ENCODE data around the gene MKLN1. TPM values are rescaled to one million over a fixed set of nuclear protein-coding genes. Genes with fewer than 3 reads are reported as not detected.

Gene MKLN1
- total and polyA plus RNA-seq, 4 donors = 7.1 to 48.4 (median 25.5) TPM

DNA sequence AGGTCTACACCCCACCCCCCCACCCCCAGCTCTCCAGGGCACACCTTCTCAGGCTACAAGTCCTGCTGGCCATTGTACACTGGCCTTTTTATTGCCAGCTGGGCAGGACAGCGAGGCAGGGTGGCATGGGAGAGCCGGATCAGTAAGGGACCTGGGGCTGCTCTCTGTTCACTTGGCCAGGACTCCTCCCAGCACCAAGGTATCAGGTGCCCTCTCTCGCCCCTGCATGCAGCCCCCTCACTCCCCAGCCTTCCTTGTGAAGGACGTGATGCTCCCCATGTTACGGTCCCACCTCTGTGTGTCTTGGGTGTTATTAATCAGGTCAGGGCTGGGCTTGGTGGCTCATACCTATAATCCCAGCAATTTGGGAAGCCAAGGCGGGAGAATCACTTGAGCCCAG, 202.5 kb downstream of the MKLN1 start:
- DNase-seq (ENCODE audit: low spot score) = no peak
- no peak overlapping the region for H3K4me3 ChIP-seq (ENCODE audit: low read depth in 1 of 3, low read length in 3 of 3)
- no peak for TF ChIP-seq FOXA2 (IDR thresholded peaks at IDR 0.05)
- TF ChIP-seq JUND (IDR thresholded peaks at IDR 0.05) = no peak

DNA sequence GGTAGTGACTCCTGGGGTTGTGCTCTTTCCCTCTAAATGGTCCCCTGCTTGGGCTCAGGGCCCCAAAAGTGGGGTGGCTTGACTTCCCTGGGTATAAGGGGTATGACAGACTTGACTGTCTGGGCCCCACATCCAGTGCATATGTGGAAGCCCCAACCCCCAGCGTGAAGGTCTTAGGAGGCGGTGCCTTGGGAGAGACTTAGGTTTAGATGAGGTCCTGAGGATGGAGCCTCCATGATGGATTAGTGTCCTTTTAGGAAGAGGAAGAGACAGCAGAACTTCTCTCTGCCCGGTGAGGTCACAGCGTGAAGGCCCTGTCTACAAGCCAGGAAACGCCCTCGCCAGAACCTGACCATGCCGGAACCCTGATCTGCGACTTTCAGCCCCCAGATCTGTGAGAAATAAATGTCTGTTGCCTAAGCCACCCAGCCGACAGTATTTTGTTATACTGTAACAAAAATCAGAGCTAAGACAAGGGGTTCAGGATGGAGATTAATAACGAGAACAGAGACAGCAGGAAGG, 205.0 kb downstream of the MKLN1 start:
- Histone ChIP-seq H3K36me3 (ENCODE audit: control insufficient read depth in 4 of 4, insufficient read depth in 3 of 4, low read depth in 1 of 4, low read length in 3 of 4) (no peaks in the 10 kb centered on the region), H3K9ac (ENCODE audit: low read depth in 1 of 2, low read length in 2 of 2) (no peak overlapping the region), H3K27me3 (ENCODE audit: control insufficient read depth in 4 of 4, insufficient read depth in 4 of 4, low read length in 3 of 4) (no peaks in the 10 kb centered on the region), H3K27ac (ENCODE audit: low read depth in 1 of 2, low read length in 2 of 2) (no peak overlapping the region), H3K9me3 (ENCODE audit: control insufficient read depth in 4 of 4, low read length in 3 of 4) (no peaks in the 10 kb centered on the region), H3K4me1 (ENCODE audit: control insufficient read depth in 4 of 4, insufficient read depth in 4 of 4, low read length in 3 of 4) (no peaks in the 10 kb centered on the region), H3K4me3 (ENCODE audit: low read depth in 1 of 3, low read length in 3 of 3) (no peak overlapping the region)
- WGBS = 77% methylated on average over 10 of the region's 10 CpGs
- TF ChIP-seq, protein P1, sequence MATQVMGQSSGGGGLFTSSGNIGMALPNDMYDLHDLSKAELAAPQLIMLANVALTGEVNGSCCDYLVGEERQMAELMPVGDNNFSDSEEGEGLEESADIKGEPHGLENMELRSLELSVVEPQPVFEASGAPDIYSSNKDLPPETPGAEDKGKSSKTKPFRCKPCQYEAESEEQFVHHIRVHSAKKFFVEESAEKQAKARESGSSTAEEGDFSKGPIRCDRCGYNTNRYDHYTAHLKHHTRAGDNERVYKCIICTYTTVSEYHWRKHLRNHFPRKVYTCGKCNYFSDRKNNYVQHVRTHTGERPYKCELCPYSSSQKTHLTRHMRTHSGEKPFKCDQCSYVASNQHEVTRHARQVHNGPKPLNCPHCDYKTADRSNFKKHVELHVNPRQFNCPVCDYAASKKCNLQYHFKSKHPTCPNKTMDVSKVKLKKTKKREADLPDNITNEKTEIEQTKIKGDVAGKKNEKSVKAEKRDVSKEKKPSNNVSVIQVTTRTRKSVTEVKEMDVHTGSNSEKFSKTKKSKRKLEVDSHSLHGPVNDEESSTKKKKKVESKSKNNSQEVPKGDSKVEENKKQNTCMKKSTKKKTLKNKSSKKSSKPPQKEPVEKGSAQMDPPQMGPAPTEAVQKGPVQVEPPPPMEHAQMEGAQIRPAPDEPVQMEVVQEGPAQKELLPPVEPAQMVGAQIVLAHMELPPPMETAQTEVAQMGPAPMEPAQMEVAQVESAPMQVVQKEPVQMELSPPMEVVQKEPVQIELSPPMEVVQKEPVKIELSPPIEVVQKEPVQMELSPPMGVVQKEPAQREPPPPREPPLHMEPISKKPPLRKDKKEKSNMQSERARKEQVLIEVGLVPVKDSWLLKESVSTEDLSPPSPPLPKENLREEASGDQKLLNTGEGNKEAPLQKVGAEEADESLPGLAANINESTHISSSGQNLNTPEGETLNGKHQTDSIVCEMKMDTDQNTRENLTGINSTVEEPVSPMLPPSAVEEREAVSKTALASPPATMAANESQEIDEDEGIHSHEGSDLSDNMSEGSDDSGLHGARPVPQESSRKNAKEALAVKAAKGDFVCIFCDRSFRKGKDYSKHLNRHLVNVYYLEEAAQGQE (IDR thresholded peaks at IDR 0.05) = no peak
- no peak for TF ChIP-seq JUND (IDR thresholded peaks at IDR 0.05)
- TF ChIP-seq, protein P2, sequence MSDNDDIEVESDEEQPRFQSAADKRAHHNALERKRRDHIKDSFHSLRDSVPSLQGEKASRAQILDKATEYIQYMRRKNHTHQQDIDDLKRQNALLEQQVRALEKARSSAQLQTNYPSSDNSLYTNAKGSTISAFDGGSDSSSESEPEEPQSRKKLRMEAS (IDR thresholded peaks at IDR 0.05) = no peak
- TF ChIP-seq RXRA (IDR thresholded peaks at IDR 0.05) = no peak
- TF ChIP-seq GABPA (IDR thresholded peaks at IDR 0.05 in 1 of 2, conservative IDR thresholded peaks at IDR 0.05 in 1 of 2) = no peak
- no peak for TF ChIP-seq TAF1 (conservative IDR thresholded peaks at IDR 0.05)
- TF ChIP-seq HNF4G (IDR thresholded peaks at IDR 0.05) = no peak
- DNase-seq (ENCODE audit: low spot score) = no peak

More for the DNA sequence above, 202.5 kb downstream of the MKLN1 start:
- H3K27ac ChIP-seq (ENCODE audit: low read depth in 1 of 2, low read length in 2 of 2) = no peak overlapping the region
- H3K27me3 ChIP-seq (ENCODE audit: control insufficient read depth in 4 of 4, insufficient read depth in 4 of 4, low read length in 3 of 4) = no peaks in the 10 kb centered on the region
- no peaks in the 10 kb centered on the region for H3K4me1 ChIP-seq (ENCODE audit: control insufficient read depth in 4 of 4, insufficient read depth in 4 of 4, low read length in 3 of 4)
- H3K9ac ChIP-seq (ENCODE audit: low read depth in 1 of 2, low read length in 2 of 2) = no peak overlapping the region
- 93% methylated on average over 6 of the region's 6 CpGs for WGBS
- no peaks in the 10 kb centered on the region for H3K36me3 ChIP-seq (ENCODE audit: control insufficient read depth in 4 of 4, insufficient read depth in 3 of 4, low read depth in 1 of 4, low read length in 3 of 4)
- H3K9me3 ChIP-seq (ENCODE audit: control insufficient read depth in 4 of 4, low read length in 3 of 4) = no peaks in the 10 kb centered on the region

DNA sequence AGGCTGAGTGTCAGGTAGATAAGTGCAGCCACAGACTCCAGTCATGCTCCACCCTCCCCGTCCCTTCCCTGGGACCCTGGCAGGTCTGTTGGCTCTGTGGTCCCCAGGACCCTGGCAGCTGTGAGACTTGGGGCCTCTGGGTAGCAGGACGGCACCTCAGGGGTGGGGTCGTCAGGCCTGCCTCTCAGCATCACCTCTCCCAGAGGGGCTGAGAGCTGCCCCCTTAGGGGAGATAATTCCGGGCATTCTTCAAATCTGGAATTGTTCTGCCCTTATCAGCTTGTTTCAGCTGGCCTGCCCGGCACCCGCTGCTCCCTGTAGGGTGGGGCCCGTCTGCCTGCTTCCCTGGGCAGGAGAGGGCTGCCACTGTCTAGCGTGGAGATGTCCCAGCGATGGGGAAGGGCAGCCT, 205.5 kb downstream of the MKLN1 start:
- DNase-seq (ENCODE audit: low spot score) = no peak
- H3K9ac ChIP-seq (ENCODE audit: low read depth in 1 of 2, low read length in 2 of 2) = no peak overlapping the region
- H3K9me3 ChIP-seq (ENCODE audit: control insufficient read depth in 4 of 4, low read length in 3 of 4) = no peaks in the 10 kb centered on the region
- TF ChIP-seq FOXA1 (IDR thresholded peaks at IDR 0.05) (no peak), SP1 (IDR thresholded peaks at IDR 0.05) (no peak), TAF1 (conservative IDR thresholded peaks at IDR 0.05) (no peak), NR2F2 (IDR thresholded peaks at IDR 0.05) (no peak), HNF4A (conservative IDR thresholded peaks at IDR 0.05) (no peak), RXRA (IDR thresholded peaks at IDR 0.05) (no peak)
- TF ChIP-seq, protein P3, sequence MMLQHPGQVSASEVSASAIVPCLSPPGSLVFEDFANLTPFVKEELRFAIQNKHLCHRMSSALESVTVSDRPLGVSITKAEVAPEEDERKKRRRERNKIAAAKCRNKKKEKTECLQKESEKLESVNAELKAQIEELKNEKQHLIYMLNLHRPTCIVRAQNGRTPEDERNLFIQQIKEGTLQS (IDR thresholded peaks at IDR 0.05) = no peak
- TF ChIP-seq, protein P4, sequence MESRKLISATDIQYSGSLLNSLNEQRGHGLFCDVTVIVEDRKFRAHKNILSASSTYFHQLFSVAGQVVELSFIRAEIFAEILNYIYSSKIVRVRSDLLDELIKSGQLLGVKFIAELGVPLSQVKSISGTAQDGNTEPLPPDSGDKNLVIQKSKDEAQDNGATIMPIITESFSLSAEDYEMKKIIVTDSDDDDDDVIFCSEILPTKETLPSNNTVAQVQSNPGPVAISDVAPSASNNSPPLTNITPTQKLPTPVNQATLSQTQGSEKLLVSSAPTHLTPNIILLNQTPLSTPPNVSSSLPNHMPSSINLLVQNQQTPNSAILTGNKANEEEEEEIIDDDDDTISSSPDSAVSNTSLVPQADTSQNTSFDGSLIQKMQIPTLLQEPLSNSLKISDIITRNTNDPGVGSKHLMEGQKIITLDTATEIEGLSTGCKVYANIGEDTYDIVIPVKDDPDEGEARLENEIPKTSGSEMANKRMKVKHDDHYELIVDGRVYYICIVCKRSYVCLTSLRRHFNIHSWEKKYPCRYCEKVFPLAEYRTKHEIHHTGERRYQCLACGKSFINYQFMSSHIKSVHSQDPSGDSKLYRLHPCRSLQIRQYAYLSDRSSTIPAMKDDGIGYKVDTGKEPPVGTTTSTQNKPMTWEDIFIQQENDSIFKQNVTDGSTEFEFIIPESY (IDR thresholded peaks at IDR 0.05) = no peak
- WGBS = 67% methylated on average over 9 of the region's 9 CpGs
- no peaks in the 10 kb centered on the region for H3K27me3 ChIP-seq (ENCODE audit: control insufficient read depth in 4 of 4, insufficient read depth in 4 of 4, low read length in 3 of 4)
- H3K4me3 ChIP-seq (ENCODE audit: low read depth in 1 of 3, low read length in 3 of 3) = no peak overlapping the region
- H3K4me1 ChIP-seq (ENCODE audit: control insufficient read depth in 4 of 4, insufficient read depth in 4 of 4, low read length in 3 of 4) = no peaks in the 10 kb centered on the region
- no peak overlapping the region for H3K27ac ChIP-seq (ENCODE audit: low read depth in 1 of 2, low read length in 2 of 2)
- H3K36me3 ChIP-seq (ENCODE audit: control insufficient read depth in 4 of 4, insufficient read depth in 3 of 4, low read depth in 1 of 4, low read length in 3 of 4) = no peaks in the 10 kb centered on the region
